Measurements from ENCODE around the gene EFCC1.

EFCC1 gene

GRCh38 chr3:129014793-129015345 is 13.8 kb downstream of the EFCC1 start:
- no peak for DNase-seq (ENCODE audit: low read depth in 2 of 2)

DNA sequence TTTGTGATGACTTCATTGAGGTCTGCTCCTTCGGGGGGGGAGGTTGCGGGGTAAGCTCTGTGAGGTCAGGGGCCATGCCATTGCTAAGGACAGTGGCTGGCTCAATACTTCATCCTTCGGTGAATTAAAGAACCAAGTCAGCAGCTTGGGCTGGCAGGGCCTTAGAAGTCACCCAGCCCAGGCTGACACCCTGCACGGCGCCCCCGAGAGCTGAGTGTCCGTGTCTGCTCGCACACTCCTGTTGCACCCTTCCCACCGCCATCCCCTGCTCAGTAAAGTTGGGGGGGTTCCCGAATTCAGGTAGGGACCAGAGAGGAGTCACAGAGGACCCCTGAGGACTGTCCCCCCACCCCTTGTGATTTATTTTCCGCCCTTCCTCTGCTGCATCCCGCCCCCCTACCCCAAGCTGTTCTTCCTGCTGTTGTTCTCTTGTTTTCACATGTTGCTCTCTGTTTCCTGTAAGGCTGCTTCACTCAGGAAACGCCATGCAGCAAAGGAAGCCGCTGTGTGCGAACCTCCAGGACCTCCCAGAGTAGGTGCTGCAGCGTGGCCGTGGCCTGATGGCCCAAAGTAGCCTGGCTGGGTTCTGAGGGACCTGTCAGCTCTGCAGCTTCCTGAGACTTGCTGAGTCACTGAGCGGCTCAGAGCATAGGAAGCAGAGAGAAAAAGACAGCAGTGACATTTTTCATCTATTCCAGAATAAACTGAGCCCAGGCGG is 14.4 kb downstream of the EFCC1 start:
- no peak for DNase-seq (ENCODE audit: low read depth in 2 of 2)

DNA sequence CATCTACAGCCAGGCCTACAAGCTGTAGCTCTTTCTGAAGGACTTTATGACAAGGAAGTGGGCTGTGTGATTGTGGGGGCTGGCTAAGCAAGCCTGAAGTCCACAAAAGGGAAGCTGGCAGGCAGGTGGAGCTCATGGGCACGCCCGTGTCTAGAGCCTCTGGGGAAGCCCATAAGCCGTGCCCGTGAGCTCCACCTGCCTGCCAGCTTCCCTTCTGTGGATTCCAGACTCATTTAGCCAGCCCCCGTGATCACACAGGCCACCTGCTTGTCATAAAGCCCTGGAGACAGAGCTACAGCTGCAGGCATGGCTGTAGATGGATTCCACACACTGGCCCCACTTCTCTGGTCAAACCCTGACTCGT is 15.2 kb downstream of the EFCC1 start:
- DNase-seq (ENCODE audit: low read depth in 2 of 2) = no peak

GRCh38 chr3:129016720-129017483 is 15.8 kb downstream of the EFCC1 start:
- DNase-seq (ENCODE audit: low read depth in 2 of 2) = no peak

DNA sequence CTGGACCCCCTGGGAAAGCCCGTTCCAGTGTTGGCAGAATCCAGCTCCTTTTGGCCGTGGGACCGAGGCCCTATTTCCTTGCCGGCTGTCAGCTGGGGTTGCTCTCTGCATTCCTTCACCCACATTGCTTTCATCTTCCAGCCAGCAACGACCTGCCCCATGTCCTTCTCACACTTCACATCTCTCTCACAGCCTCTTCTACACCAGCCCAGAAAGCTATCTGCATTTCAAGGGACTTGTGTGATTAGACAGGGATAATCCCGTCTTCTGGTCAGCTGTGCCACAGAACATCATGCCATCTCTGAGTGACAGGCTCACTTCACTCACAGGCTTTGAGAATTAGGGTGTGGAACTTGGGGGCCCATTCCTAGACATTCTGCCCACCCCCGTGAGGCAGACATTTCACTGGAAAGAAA is 16.4 kb downstream of the EFCC1 start:
- no peak for DNase-seq (ENCODE audit: low read depth in 2 of 2)

DNA sequence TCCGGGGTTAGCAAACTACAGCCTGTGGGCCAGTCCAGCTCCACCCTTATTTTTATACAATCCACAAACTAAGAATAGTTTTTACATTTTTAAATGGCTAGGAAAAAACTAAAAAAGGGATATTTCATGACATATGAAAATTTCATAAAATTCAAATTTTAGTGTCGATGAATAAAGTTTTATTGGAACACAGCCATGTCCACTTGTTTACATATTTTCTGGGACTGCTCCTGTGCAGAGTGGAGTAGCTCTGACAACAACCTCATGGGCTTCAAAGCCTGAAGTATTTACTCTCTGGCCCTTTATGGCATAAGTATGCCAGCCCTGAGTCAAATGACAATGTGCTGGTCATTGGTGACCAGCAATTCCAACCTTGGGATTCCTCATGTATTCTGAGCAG is 17.2 kb downstream of the EFCC1 start:
- DNase-seq (ENCODE audit: low read depth in 2 of 2) = no peak

GRCh38 chr3:129018751-129019150 is 17.6 kb downstream of the EFCC1 start:
- no peak for DNase-seq (ENCODE audit: low read depth in 2 of 2)

GRCh38 chr3:129019266-129019665 is 18.2 kb downstream of the EFCC1 start:
- DNase-seq (ENCODE audit: low read depth in 2 of 2) = no peak

DNA sequence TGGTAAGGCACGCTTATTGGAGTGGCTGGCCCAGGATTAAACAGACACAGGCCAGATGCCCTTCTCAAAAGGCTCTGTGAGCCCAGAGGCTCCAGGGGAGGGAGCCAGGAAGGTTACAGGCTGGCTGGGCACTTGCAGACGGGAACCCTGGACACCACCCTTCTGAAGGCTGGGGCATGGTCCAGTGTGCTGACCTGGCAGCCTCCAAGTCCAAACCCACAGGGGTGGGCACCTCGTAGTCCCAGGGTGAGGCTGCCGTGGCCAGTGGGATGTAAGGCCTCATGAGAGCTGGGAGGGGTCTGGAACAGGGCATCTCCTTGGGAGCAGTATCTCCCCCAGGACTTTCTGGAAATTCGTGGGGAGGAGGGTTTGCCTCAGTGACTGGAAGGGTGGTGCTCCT is 19.6 kb downstream of the EFCC1 start:
- no peak for DNase-seq (ENCODE audit: low read depth in 2 of 2)

DNA sequence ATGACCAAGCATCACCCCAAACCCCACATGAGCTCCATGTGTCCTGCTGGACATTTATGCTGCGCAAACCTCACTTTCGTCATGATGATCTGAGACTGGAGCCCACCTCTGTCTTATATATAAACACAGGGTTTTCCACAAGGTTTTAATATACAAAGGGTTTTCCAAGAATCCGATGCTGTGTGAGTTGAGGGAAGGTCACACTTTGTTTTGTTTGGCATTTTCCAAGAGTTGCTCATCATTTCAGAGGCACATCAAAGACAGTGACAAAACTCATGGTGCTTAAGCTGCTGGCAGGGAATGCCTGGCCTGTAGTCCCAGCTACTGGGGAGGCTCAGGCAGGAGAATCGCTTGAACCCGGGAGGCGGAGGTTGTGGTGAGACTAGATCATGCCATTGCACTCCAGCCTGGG is 20.0 kb downstream of the EFCC1 start:
- DNase-seq (ENCODE audit: low read depth in 2 of 2) = no peak

DNA sequence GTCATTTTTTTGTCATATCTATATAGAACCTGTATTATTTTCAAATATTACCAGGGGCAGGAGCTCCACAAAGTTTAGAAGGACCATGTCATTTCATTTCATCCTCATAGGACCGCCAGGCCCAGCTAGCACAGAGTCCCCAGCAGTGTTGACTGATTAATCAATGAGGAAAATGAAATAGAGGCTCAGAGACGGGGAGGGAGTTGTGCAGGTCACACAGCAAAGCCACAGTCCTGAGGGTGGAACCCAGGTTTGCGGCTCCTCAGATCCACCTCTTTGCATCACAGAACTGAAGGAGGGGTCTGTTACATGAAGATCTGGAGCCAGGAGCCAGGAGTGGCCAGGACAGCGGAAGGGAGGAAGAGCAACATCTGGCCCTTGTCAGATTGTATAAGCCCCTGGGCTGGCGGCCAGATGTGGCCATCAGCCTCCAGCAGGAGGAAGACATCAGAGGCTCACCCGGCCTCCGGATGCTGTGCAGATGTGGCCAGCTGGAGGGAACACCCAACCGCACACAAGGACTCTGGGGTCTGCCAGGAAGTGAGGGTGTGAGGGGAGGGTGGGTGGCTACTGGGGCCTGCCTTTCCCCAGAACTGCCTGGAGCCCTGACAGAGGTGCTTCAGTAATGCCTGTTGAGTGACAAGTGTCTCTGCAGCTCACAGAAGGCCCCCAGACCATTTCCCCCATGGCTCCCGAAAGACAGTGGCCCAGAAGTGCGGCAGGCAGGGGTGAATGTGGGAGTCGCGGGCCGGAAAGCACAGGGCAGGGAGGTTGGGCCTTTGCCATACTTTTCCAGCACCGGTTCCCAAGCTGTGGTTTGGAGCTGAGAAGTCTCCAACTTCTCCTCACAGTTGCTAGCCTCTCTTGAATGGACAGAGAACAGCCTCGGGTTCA is 21.3 kb downstream of the EFCC1 start:
- DNase-seq (ENCODE audit: low read depth in 2 of 2) = no peak

DNA sequence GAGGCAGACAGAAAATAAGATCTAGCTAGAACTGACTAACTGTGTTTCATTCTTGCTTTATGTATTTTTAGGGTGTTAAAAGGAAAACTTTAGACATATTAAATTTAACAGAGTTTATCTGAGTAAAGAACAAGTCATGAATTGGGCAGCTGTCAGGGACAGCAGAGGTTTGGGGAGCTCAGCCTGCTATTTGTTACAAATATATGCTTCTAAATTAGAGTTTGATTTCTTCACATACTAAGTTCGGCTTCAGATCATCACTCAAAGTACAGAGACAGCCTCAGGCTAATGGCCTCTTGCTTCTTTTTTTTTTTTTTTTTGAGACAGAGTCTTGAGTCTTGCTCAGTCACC is 21.9 kb downstream of the EFCC1 start:
- no peak for DNase-seq (ENCODE audit: low read depth in 2 of 2)

- no peak for DNase-seq (ENCODE audit: low read depth in 2 of 2)
Observed at GRCh38 chr3:129023909-129024308, 22.8 kb downstream of the EFCC1 start.

DNA sequence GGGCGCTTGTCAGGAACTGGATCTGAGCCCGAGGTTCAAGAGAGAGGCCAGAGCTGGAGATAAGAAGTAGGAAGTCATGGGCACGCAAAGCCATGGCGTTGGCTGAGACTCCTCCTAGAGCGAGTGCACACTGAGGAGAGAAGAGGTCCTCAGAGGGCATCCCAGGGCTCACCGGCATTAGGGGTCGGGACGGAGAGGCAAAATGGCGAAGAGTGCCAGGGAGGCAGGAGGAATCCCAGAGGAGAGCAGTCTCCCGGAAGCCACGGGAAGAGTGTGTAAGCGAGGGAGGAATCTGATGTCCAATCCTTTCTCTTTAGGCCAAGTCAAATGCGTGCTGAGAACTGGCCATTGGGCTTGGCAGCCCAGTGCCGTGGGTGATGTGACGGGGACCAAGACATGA is 24.0 kb downstream of the EFCC1 start:
- DNase-seq (ENCODE audit: low read depth in 2 of 2) = no peak

DNA sequence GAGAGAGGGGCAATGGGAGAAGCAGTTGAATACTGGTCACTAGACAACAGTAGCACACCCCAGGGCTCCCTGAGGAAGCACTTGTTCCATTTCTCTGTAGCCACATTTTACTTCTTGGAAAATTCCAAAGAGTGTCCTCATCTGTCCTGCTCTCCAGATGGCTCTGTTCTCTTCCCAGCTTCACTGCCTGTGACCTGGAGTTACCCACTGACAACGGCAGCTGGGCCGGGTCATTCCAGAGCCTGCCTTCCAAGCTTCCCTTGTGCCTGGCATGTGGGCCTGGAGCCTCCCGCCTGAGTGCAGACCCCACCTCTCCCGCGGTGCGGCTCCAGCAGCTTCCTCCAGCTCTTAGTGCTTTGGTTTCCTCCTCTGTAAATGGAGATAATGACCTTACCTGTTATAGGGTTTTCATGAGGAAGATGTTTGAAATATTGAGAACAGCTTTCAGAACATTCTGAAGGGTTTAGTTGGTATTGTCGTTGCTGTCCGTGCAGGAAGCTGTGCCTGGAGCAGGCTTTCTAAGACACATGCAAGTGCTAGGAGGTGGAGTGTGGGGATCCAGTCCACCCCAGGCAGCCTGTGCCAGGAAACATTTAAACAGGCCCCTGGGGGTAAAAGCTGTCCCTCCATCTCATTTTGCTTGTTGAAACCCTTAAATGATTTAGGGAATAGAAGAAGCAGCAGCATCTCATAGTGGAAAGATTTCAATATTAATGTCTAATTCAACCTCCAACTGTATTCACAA is 24.8 kb downstream of the EFCC1 start:
- DNase-seq (ENCODE audit: low read depth in 2 of 2) = no peak

DNA sequence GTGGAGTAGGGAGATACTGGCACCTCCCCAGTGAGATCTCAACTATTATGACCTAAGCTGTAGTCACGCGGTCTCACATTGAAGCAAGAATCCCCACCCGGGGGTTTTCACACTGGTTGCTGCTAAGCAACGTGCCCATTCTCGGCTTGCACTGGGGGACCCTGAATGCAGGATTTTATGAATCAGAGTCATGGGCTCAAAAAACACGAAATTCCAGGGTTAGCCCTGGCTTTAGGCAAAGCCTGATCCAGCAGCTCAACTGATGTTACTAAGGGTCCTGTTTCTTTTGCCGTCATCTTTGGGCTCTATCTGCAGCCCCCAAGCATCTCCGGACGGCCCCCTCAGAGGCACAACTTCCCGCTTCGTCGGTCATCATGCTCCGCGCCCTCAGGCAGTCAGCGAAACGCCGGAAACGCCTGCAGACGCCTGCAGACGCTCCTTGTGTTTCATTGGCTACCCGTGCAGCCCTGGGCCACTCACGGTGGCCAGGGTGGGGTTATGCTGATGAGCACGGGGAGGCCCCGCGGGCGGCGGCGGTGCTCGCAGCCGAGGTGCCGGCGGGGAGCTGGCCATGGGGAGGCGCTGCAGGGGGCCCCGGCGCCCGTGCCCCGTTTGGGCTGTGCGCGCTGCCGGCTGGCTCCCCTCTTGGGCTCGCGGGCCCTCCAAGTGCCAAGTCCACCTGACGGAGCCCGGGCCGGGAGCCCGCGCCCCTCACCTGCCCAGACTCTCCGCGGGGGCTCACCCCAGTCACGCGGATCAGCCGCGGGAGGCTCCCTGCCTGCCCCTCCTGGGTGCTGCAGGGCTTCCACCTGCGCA is 25.8 kb downstream of the EFCC1 start:
- peak; percentile 75 to 78 for DNase-seq (ENCODE audit: low read depth in 2 of 2)

DNA sequence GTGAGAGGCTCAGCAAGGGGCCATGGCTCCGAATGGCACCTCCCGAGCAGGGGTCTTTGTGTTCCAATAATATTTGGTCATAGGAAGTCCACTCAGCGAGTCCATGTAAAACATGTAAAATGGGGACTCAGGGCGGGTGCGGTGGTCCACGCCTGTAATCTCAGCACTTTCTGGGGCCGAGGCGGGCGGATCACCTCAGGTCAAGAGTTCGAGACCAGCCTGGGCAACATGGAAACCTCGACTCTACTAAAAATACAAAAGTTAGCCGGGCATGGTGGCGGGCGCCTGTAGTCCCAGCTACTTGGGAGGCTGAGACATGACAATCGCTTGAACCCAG is 26.4 kb downstream of the EFCC1 start:
- DNase-seq (ENCODE audit: low read depth in 2 of 2) = no peak

DNA sequence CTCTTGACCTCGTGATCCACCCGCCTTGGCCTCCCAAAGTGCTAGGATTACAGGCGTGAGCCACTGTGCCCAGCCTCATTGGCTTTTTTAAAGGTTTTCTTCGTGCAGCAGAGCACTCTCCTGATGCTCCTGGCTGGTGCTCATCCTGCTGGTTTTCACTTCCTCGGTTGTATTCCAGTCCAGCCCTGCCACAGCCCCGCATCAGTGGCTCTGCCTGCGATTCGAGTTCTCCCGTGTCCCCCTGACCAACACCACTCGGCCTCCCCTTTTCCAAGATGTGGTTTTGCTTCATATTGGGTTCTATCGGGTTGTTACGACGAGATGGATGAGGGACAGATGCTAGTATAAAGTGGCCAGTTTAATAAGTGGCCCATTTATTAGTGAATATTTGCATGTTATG is 27.8 kb downstream of the EFCC1 start:
- DNase-seq (ENCODE audit: low read depth in 2 of 2) = no peak

GRCh38 chr3:129030611-129031010 is 29.5 kb downstream of the EFCC1 start:
- DNase-seq (ENCODE audit: low read depth in 2 of 2) = no peak

DNA sequence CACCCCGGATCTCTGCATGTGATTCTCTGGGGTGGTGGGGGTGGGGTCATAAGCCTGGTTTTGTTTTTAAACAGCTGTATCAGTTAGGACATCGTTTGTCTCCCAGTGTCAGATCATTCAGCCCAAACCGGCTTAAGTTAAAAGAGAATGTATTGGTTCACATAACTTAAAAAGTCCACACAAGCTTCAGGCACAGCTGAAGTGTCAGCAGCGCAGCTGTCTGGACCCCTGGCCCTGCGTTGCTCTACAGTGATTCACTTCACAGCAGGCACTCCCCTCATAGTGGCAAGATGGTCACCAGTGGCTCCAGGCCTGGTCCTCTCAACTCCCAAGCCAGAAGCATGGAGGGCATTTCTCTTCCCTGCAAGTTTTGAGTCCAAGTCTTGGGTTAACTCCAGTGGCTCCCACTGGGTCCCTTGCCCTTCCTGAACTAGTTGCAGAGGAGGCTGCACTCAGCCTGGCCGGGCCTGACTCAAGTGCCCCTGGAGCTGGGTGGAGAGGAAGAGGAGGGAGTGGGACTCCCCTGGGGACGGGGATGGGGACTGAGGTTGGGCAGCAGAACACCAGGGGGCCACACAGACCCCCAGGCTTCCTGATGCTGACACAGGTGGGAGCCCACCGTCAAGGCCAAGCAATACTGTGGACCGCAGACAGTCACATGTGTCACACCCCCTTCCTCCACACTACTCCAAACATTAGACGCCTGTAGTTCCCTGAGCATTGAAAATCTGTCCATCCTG is 30.5 kb downstream of the EFCC1 start:
- DNase-seq (ENCODE audit: low read depth in 2 of 2) = no peak

Measured in stimulated activated CD4-positive, alpha-beta T cell treated with anti-CD3 and anti-CD28 coated beads, Interleukin-1b, Interleukin-23, amount 100 ng/mL, for 1 hour (primary cell).